ENCODE measurements around the gene ZNF280B.
A peak's percentile ranks its signal among the peaks of the same experiment; 100 is the strongest.

- TF ChIP-seq CTCF (conservative IDR thresholded peaks at IDR 0.05), result peak; percentile 79
- TF ChIP-seq ZFX (IDR thresholded peaks at IDR 0.05), result no peak
Observed at GRCh38 chr22:22463855-22464540, 44.5 kb downstream of the ZNF280B start.
